Activated T-cell treated with anti-CD3 and anti-CD28 coated beads, Interleukin-2, amount 50 U/mL, for 72 hours (primary cell): ENCODE measurements around the gene NME9. TPM values are rescaled to one million over a fixed set of nuclear protein-coding genes. Genes with fewer than 3 reads are reported as not detected.

ENCODE experiments used
- ATAC-seq, 2 donors: fragments of 150-1000 bp; cut with Tn5 transposase; replicated peaks in 1 of 2; 2 replicates each; pipeline ENCODE4 v1.10.0; 2021; ENCODE audit warnings: moderate library complexity in 2 of 2, mild to moderate bottlenecking in 1 of 2
- DNase-seq, 2 donors: peaks; one replicate each; pipeline ENCODE4 v3.0.0; 2021 to 2022; ENCODE audit warnings: mixed read lengths in 1 of 2
- H3K27ac Mint-ChIP-seq: one replicate; pipeline ENCODE4 v1.8.0; 2022; ENCODE audit warnings: mild to moderate bottlenecking, moderate library complexity, mixed read lengths
- H3K27me3 Mint-ChIP-seq: one replicate; pipeline ENCODE4 v1.8.0; 2022; ENCODE audit warnings: low read depth, mixed read lengths
- H3K36me3 Mint-ChIP-seq, 2 donors: one replicate each; pipeline ENCODE4 v1.8.0; 2022; ENCODE audit warnings: mixed read lengths in 2 of 2, mild to moderate bottlenecking in 1 of 2; ENCODE audit not compliant: insufficient read depth in 2 of 2
- H3K4me1 Mint-ChIP-seq: one replicate; pipeline ENCODE4 v1.8.0; 2022; ENCODE audit warnings: low read depth, mixed read lengths
- H3K4me3 Mint-ChIP-seq, 2 donors: one replicate each; pipeline ENCODE4 v1.8.0; 2022; ENCODE audit warnings: mild to moderate bottlenecking in 2 of 2, mixed read lengths in 2 of 2, moderate library complexity in 2 of 2
- H3K9me3 Mint-ChIP-seq, 2 donors: one replicate each; pipeline ENCODE4 v1.8.0; 2022; ENCODE audit warnings: mixed read lengths in 2 of 2
- total RNA-seq, 2 donors: library from RNA; stranded (reverse); gene quantifications; one replicate each; pipeline ENCODE4 v1.2.3, GENCODE V29; 2022

The NME9 gene
- total RNA-seq, 2 donors from 2014 or later: 0.53 to 0.58 TPM

- ATAC-seq: no peak
- Mint-ChIP-seq H3K9me3 (no peaks in the 10 kb centered on the region), H3K27ac (no peak overlapping the region), H3K4me1 (peaks cover 7% of the 10 kb centered on the region), H3K4me3 (no peak overlapping the region), H3K36me3 (peaks cover 1 to 7% of the 10 kb centered on the region in 2 donors), H3K27me3 (no peaks in the 10 kb centered on the region)
- no peak for DNase-seq
These were observed 46.8 kb downstream of the NME9 start for GRCh38 chr3:138282836-138283235.

- no peak overlapping the region for H3K4me3 Mint-ChIP-seq
- no peak overlapping the region for H3K27ac Mint-ChIP-seq
- no peak for DNase-seq
- no peaks in the 10 kb centered on the region for H3K9me3 Mint-ChIP-seq
- ATAC-seq: no peak
- H3K4me1 Mint-ChIP-seq: peaks cover 7% of the 10 kb centered on the region
- peaks cover 1 to 7% of the 10 kb centered on the region in 2 donors for H3K36me3 Mint-ChIP-seq
- H3K27me3 Mint-ChIP-seq: no peaks in the 10 kb centered on the region
These were observed 48.1 kb downstream of the NME9 start for GRCh38 chr3:138281561-138281960.

- H3K4me1 Mint-ChIP-seq: peaks cover 10% of the 10 kb centered on the region
- no peak for DNase-seq
- H3K9me3 Mint-ChIP-seq: no peaks in the 10 kb centered on the region
- H3K27ac Mint-ChIP-seq: peak overlapping the region; percentile 21
- H3K36me3 Mint-ChIP-seq: peaks cover 13 to 17% of the 10 kb centered on the region in 2 donors
- H3K27me3 Mint-ChIP-seq: no peaks in the 10 kb centered on the region
- H3K4me3 Mint-ChIP-seq: peak overlapping the region in 1 of 2 donors; percentile 25
- ATAC-seq: peak; percentile 31 to 47
These were observed 58.4 kb downstream of the NME9 start for GRCh38 chr3:138271189-138271794.

- Mint-ChIP-seq H3K4me1 (peaks cover 10% of the 10 kb centered on the region), H3K9me3 (no peaks in the 10 kb centered on the region), H3K27me3 (no peaks in the 10 kb centered on the region), H3K27ac (no peak overlapping the region), H3K4me3 (no peak overlapping the region), H3K36me3 (peaks cover 12 to 15% of the 10 kb centered on the region in 2 donors)
- DNase-seq (no peak), ATAC-seq (no peak)
These were observed 59.4 kb downstream of the NME9 start for GRCh38 chr3:138270245-138270644.

GRCh38 chr3:138267083-138267482 is 62.6 kb downstream of the NME9 start:
- no peak overlapping the region for H3K4me3 Mint-ChIP-seq
- ATAC-seq (no peak), DNase-seq (no peak)
- no peaks in the 10 kb centered on the region for H3K27me3 Mint-ChIP-seq
- peaks cover 10% of the 10 kb centered on the region for H3K4me1 Mint-ChIP-seq
- no peak overlapping the region for H3K27ac Mint-ChIP-seq
- H3K36me3 Mint-ChIP-seq: peaks cover 1 to 2% of the 10 kb centered on the region in 2 donors
- no peaks in the 10 kb centered on the region for H3K9me3 Mint-ChIP-seq

GRCh38 chr3:138265745-138266144 is 63.9 kb downstream of the NME9 start:
- no peak for ATAC-seq
- no peaks in the 10 kb centered on the region for H3K4me1 Mint-ChIP-seq
- H3K9me3 Mint-ChIP-seq: no peaks in the 10 kb centered on the region
- no peak overlapping the region for H3K4me3 Mint-ChIP-seq
- H3K36me3 Mint-ChIP-seq: peaks cover 0 to 1% of the 10 kb centered on the region in 2 donors
- H3K27ac Mint-ChIP-seq: no peak overlapping the region
- no peaks in the 10 kb centered on the region for H3K27me3 Mint-ChIP-seq
- no peak for DNase-seq

GRCh38 chr3:138263104-138263503 is 66.5 kb downstream of the NME9 start:
- H3K27ac Mint-ChIP-seq: no peak overlapping the region
- no peak overlapping the region for H3K4me3 Mint-ChIP-seq
- no peaks in the 10 kb centered on the region for H3K27me3 Mint-ChIP-seq
- H3K9me3 Mint-ChIP-seq: no peaks in the 10 kb centered on the region
- DNase-seq (no peak), ATAC-seq (no peak)
- peaks cover 0 to 2% of the 10 kb centered on the region in 2 donors for H3K36me3 Mint-ChIP-seq
- peaks cover 1% of the 10 kb centered on the region for H3K4me1 Mint-ChIP-seq

- no peak overlapping the region for H3K27ac Mint-ChIP-seq
- no peak overlapping the region for H3K4me3 Mint-ChIP-seq
- peaks cover 11% of the 10 kb centered on the region for H3K4me1 Mint-ChIP-seq
- no peak for DNase-seq
- peaks cover 0 to 1% of the 10 kb centered on the region in 2 donors for H3K36me3 Mint-ChIP-seq
- no peaks in the 10 kb centered on the region for H3K9me3 Mint-ChIP-seq
- no peaks in the 10 kb centered on the region for H3K27me3 Mint-ChIP-seq
- ATAC-seq: no peak
These were observed 69.0 kb downstream of the NME9 start for GRCh38 chr3:138260611-138261010.

GRCh38 chr3:138259126-138259525 is 70.5 kb downstream of the NME9 start:
- H3K36me3 Mint-ChIP-seq: peaks cover 0 to 1% of the 10 kb centered on the region in 2 donors
- ATAC-seq: no peak
- H3K27ac Mint-ChIP-seq: no peak overlapping the region
- no peaks in the 10 kb centered on the region for H3K9me3 Mint-ChIP-seq
- no peak for DNase-seq
- no peak overlapping the region for H3K4me3 Mint-ChIP-seq
- H3K27me3 Mint-ChIP-seq: no peaks in the 10 kb centered on the region
- peaks cover 11% of the 10 kb centered on the region for H3K4me1 Mint-ChIP-seq

GRCh38 chr3:138257986-138258385 is 71.7 kb downstream of the NME9 start:
- H3K4me1 Mint-ChIP-seq: peaks cover 11% of the 10 kb centered on the region
- DNase-seq (no peak), ATAC-seq (no peak)
- no peaks in the 10 kb centered on the region for H3K27me3 Mint-ChIP-seq
- no peaks in the 10 kb centered on the region for H3K9me3 Mint-ChIP-seq
- H3K4me3 Mint-ChIP-seq: no peak overlapping the region
- peaks cover 0 to 1% of the 10 kb centered on the region in 2 donors for H3K36me3 Mint-ChIP-seq
- no peak overlapping the region for H3K27ac Mint-ChIP-seq

GRCh38 chr3:138256022-138256421 is 73.6 kb downstream of the NME9 start:
- no peak overlapping the region for H3K27ac Mint-ChIP-seq
- H3K4me3 Mint-ChIP-seq: no peak overlapping the region
- H3K4me1 Mint-ChIP-seq: peaks cover 11% of the 10 kb centered on the region
- peaks cover 0 to 2% of the 10 kb centered on the region in 2 donors for H3K36me3 Mint-ChIP-seq
- DNase-seq (no peak), ATAC-seq (no peak)
- H3K27me3 Mint-ChIP-seq: no peaks in the 10 kb centered on the region
- H3K9me3 Mint-ChIP-seq: no peaks in the 10 kb centered on the region

- ATAC-seq (no peak), DNase-seq (no peak)
- no peaks in the 10 kb centered on the region for H3K9me3 Mint-ChIP-seq
- H3K27me3 Mint-ChIP-seq: no peaks in the 10 kb centered on the region
- H3K4me1 Mint-ChIP-seq: peaks cover 11% of the 10 kb centered on the region
- H3K36me3 Mint-ChIP-seq: peaks cover 0 to 2% of the 10 kb centered on the region in 2 donors
- H3K4me3 Mint-ChIP-seq: no peak overlapping the region
- peak overlapping the region; percentile 72 for H3K27ac Mint-ChIP-seq
These were observed 75.4 kb downstream of the NME9 start for GRCh38 chr3:138254216-138254615.

- no peaks in the 10 kb centered on the region for H3K9me3 Mint-ChIP-seq
- peaks cover 0 to 5% of the 10 kb centered on the region in 2 donors for H3K36me3 Mint-ChIP-seq
- H3K27me3 Mint-ChIP-seq: no peaks in the 10 kb centered on the region
- H3K27ac Mint-ChIP-seq: no peak overlapping the region
- H3K4me3 Mint-ChIP-seq: no peak overlapping the region
- DNase-seq (no peak), ATAC-seq (peak in 1 of 2 donors; percentile 28)
- H3K4me1 Mint-ChIP-seq: peaks cover 11% of the 10 kb centered on the region
These were observed 76.0 kb downstream of the NME9 start for GRCh38 chr3:138253609-138254008.
